IMR-90 (cell line): ENCODE results near the gene NAT14.

Source experiments
- CEBPB ChIP-seq: IDR thresholded peaks from 2 replicates; pipeline ENCODE4 v1.6.1; 2012; ENCODE audit warnings: low read depth, low read length, improper control_type of control experiment
- CHD1 ChIP-seq: IDR thresholded peaks from 2 replicates; pipeline ENCODE4 v1.6.1; 2012; ENCODE audit warnings: low read depth, low read length, improper control_type of control experiment
- MXI1 ChIP-seq: IDR thresholded peaks from 2 replicates; pipeline ENCODE4 v1.6.1; 2012; ENCODE audit warnings: low read depth, mild to moderate bottlenecking, low read length, moderate library complexity, borderline replicate concordance
- POLR2A ChIP-seq: IDR thresholded peaks from 2 replicates; pipeline ENCODE4 v1.6.1; 2012; ENCODE audit warnings: mild to moderate bottlenecking, low read depth, low read length
- RAD21 ChIP-seq: IDR thresholded peaks from 2 replicates; pipeline ENCODE4 v1.6.1; 2012; ENCODE audit warnings: low read length, improper control_type of control experiment
- USF2 ChIP-seq: fragments of 150-350 bp; IDR thresholded peaks from 2 replicates; pipeline ENCODE4 v1.6.1; 2017; ENCODE audit warnings: mild to moderate bottlenecking, antibody characterized with exemption, low read length, low read depth
- TF ChIP-seq, protein P1 (sequence below): conservative IDR thresholded peaks from 2 replicates; pipeline ENCODE4 v1.5.1; 2012; ENCODE audit warnings: mild to moderate bottlenecking, low read depth, low read length, improper control_type of control experiment
- TF ChIP-seq, protein P2 (sequence below): fragments of 150-350 bp; IDR thresholded peaks from 2 replicates; pipeline ENCODE4 v1.6.1; 2016; ENCODE audit warnings: low read depth, mild to moderate bottlenecking, low read length, moderate library complexity, borderline replicate concordance

- TF ChIP-seq, protein P1, sequence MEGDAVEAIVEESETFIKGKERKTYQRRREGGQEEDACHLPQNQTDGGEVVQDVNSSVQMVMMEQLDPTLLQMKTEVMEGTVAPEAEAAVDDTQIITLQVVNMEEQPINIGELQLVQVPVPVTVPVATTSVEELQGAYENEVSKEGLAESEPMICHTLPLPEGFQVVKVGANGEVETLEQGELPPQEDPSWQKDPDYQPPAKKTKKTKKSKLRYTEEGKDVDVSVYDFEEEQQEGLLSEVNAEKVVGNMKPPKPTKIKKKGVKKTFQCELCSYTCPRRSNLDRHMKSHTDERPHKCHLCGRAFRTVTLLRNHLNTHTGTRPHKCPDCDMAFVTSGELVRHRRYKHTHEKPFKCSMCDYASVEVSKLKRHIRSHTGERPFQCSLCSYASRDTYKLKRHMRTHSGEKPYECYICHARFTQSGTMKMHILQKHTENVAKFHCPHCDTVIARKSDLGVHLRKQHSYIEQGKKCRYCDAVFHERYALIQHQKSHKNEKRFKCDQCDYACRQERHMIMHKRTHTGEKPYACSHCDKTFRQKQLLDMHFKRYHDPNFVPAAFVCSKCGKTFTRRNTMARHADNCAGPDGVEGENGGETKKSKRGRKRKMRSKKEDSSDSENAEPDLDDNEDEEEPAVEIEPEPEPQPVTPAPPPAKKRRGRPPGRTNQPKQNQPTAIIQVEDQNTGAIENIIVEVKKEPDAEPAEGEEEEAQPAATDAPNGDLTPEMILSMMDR: no peak
- no peak for TF ChIP-seq POLR2A
- TF ChIP-seq, protein P2, sequence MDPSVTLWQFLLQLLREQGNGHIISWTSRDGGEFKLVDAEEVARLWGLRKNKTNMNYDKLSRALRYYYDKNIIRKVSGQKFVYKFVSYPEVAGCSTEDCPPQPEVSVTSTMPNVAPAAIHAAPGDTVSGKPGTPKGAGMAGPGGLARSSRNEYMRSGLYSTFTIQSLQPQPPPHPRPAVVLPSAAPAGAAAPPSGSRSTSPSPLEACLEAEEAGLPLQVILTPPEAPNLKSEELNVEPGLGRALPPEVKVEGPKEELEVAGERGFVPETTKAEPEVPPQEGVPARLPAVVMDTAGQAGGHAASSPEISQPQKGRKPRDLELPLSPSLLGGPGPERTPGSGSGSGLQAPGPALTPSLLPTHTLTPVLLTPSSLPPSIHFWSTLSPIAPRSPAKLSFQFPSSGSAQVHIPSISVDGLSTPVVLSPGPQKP: no peak
- no peak for TF ChIP-seq MXI1
- TF ChIP-seq RAD21: no peak
- no peak for TF ChIP-seq CHD1
- TF ChIP-seq USF2: no peak
- TF ChIP-seq CEBPB: no peak
Observed at GRCh38 chr19:55535173-55535964, 50.4 kb downstream of the NAT14 start.
